Peyer's patch (tissue), 4 donors: ENCODE results near the gene UBASH3B. TPM values are rescaled to one million over a fixed set of nuclear protein-coding genes. Genes with fewer than 3 reads are reported as not detected.

Source experiments
- DNase-seq, 3 donors: peaks; one replicate each; pipeline ENCODE4 v3.0.0-alpha.2; 2017 to 2019
- H3K27ac ChIP-seq, 4 donors: fragments of 200-600 bp; sonication (generic); one replicate each; pipeline ENCODE4 v1.5.1; 2016 to 2019
- H3K27me3 ChIP-seq, 2 donors: fragments of 200-600 bp; sonication (generic); one replicate each; pipeline ENCODE4 v1.5.1; 2019
- H3K36me3 ChIP-seq, 3 donors: fragments of 200-600 bp; sonication (generic); one replicate each; pipeline ENCODE4 v1.5.1; 2016 to 2019
- H3K4me1 ChIP-seq, 4 donors: fragments of 200-600 bp; sonication (generic); one replicate each; pipeline ENCODE4 v1.5.1; 2016 to 2019
- H3K4me3 ChIP-seq, 4 donors: fragments of 200-600 bp; sonication (generic); 1 replicate in 3 of 4; 2 replicates in 1 of 4; pipeline ENCODE4 v1.5.1; 2016 to 2019; ENCODE audit warnings: mild to moderate bottlenecking in 1 of 4
- H3K9me3 ChIP-seq, 4 donors: fragments of 200-600 bp; sonication (generic); one replicate each; pipeline ENCODE4 v1.5.1; 2016 to 2019; ENCODE audit warnings: mild to moderate bottlenecking in 1 of 4
- CTCF ChIP-seq, 6 experiments: fragments of 450-650 bp in 4 of 6; fragments of 200-600 bp in 2 of 6; sonication (generic) in 1 of 6; IDR thresholded peaks; one replicate each; pipeline ENCODE4 v1.5.1; 2017 to 2019; ENCODE audit warnings: antibody characterized with exemption in 6 of 6, mild to moderate bottlenecking in 3 of 6, moderate library complexity in 1 of 6
- POLR2A ChIP-seq, 2 donors: fragments of 450-650 bp; IDR thresholded peaks; one replicate each; pipeline ENCODE4 v1.5.1; 2017; ENCODE audit warnings: antibody characterized with exemption in 2 of 2, mild to moderate bottlenecking in 2 of 2, moderate library complexity in 2 of 2
- total RNA-seq, 4 donors: library from RNA; depleted of rRNA; stranded (reverse); fragments of >200 nt; gene quantifications; one replicate each; pipeline ENCODE4 v1.1.0, GENCODE V29; 2016

UBASH3B gene
- total RNA-seq, 4 donors from 2014 or later = 2.3 to 14.9 (median 5.2) TPM

- TF ChIP-seq POLR2A (IDR thresholded peaks at IDR 0.05) (no peak), CTCF (IDR thresholded peaks at IDR 0.05) (no peak)
- H3K27me3 ChIP-seq = no peaks in the 10 kb centered on the region
- no peak overlapping the region for H3K4me3 ChIP-seq
- no peak for DNase-seq
- no peaks in the 10 kb centered on the region for H3K9me3 ChIP-seq
- H3K4me1 ChIP-seq = no peaks in the 10 kb centered on the region
- H3K36me3 ChIP-seq = no peaks in the 10 kb centered on the region
- H3K27ac ChIP-seq = no peak overlapping the region
These were observed 178.4 kb downstream of the UBASH3B start for GRCh38 chr11:122833846-122834464.

- DNase-seq = no peak
- Histone ChIP-seq H3K36me3 (no peaks in the 10 kb centered on the region), H3K9me3 (no peaks in the 10 kb centered on the region), H3K4me3 (no peak overlapping the region), H3K27ac (no peak overlapping the region), H3K4me1 (no peaks in the 10 kb centered on the region), H3K27me3 (no peaks in the 10 kb centered on the region)
- no peak for TF ChIP-seq POLR2A (IDR thresholded peaks at IDR 0.05)
- TF ChIP-seq CTCF (IDR thresholded peaks at IDR 0.05) = no peak
These were observed 181.4 kb downstream of the UBASH3B start for GRCh38 chr11:122836916-122837315.

- DNase-seq = no peak
- H3K9me3 ChIP-seq = no peaks in the 10 kb centered on the region
- H3K27me3 ChIP-seq = no peaks in the 10 kb centered on the region
- H3K36me3 ChIP-seq = no peaks in the 10 kb centered on the region
- TF ChIP-seq POLR2A (IDR thresholded peaks at IDR 0.05) = no peak
- no peak for TF ChIP-seq CTCF (IDR thresholded peaks at IDR 0.05)
- no peaks in the 10 kb centered on the region for H3K4me1 ChIP-seq
- no peak overlapping the region for H3K4me3 ChIP-seq
- H3K27ac ChIP-seq = no peak overlapping the region
These were observed 182.2 kb downstream of the UBASH3B start for GRCh38 chr11:122837528-122838346.

DNA sequence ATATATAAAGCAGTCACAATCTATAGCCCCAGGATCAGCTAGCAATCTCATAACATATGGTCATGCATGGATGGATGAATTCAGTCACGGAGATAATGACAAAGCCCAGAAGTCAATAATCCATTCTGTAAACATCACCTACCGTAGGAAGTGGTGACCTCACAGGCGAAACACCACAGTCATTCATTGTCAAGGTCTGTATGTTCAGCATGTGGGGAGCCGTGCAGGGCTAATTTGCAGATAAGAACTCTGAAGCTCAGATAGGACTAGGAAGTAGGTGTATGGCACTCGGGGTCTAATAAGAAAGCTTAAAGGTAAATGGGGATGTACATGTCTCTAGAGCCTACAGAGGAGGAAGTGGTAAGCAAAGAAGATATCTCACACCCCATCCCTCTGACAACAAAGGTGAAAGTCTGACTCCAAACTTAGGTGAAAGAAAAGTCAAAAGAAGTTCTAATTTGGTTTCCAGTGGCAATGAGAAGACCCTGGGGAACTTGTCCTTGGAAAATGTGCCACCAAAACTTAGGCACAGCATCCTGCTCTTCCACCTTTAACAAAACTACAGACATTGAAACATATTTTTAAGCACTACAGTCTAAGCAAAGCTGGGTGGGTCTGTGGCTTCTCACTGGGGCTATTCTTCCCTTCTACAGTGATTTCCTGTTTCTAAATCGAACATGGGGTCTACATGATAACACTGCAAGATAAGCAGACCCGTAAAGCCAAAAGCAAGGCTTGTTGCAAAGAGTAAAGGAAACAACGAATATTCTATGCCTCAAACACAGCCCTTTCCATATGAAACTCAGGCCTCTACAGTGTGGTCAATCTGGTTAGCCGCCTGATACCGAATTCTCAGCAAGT, 188.0 kb downstream of the UBASH3B start:
- TF ChIP-seq POLR2A (IDR thresholded peaks at IDR 0.05) (no peak), CTCF (IDR thresholded peaks at IDR 0.05) (no peak)
- H3K27ac ChIP-seq = peak overlapping the region; percentile 37 to 67 (median 56)
- no peaks in the 10 kb centered on the region for H3K9me3 ChIP-seq
- DNase-seq = peak in 2 of 3 donors; percentile 61 to 70
- H3K27me3 ChIP-seq = no peaks in the 10 kb centered on the region
- no peak overlapping the region for H3K4me3 ChIP-seq
- H3K36me3 ChIP-seq = no peaks in the 10 kb centered on the region
- no peaks in the 10 kb centered on the region for H3K4me1 ChIP-seq

GRCh38 chr11:122847466-122847865, 191.9 kb downstream of the UBASH3B start:
- H3K27ac ChIP-seq = peak overlapping the region in 1 of 4 donors; percentile 13
- no peak for DNase-seq
- H3K4me1 ChIP-seq = no peaks in the 10 kb centered on the region
- H3K27me3 ChIP-seq = no peaks in the 10 kb centered on the region
- TF ChIP-seq CTCF (IDR thresholded peaks at IDR 0.05) = no peak
- TF ChIP-seq POLR2A (IDR thresholded peaks at IDR 0.05) = no peak
- H3K4me3 ChIP-seq = no peak overlapping the region
- no peaks in the 10 kb centered on the region for H3K36me3 ChIP-seq
- no peaks in the 10 kb centered on the region for H3K9me3 ChIP-seq
